HepG2 (cell line): ENCODE measurements around the gene SSBP2. TPM values are rescaled to one million over a fixed set of nuclear protein-coding genes. Genes with fewer than 3 reads are reported as not detected.

ENCODE experiments used
- ERF ChIP-seq: IDR thresholded peaks from 2 replicates; pipeline ENCODE4 v1.6.1; 2018; ENCODE audit warnings: missing biosample characterization, missing genetic modification reagents
- HNRNPLL ChIP-seq: fragments of 200-400 bp; formaldehyde crosslinking; IDR thresholded peaks from 2 replicates; pipeline ENCODE4 v1.6.1; 2017; ENCODE audit warnings: mild to moderate bottlenecking, low read depth, low read length; ENCODE audit not compliant: poor library complexity, severe bottlenecking
- MATR3 ChIP-seq: sonication (generic); formaldehyde crosslinking; IDR thresholded peaks from 2 replicates; pipeline ENCODE4 v1.4.0; 2020; ENCODE audit warnings: missing genetic modification reagents
- SAFB2 ChIP-seq: sonication (generic); formaldehyde crosslinking; IDR thresholded peaks from 2 replicates; pipeline ENCODE4 v1.5.1; 2020; ENCODE audit warnings: missing genetic modification reagents, low read depth, mild to moderate bottlenecking, borderline replicate concordance
- SMAD3 ChIP-seq: sonication (generic); formaldehyde crosslinking; IDR thresholded peaks from 2 replicates; pipeline ENCODE4 v1.4.0; 2020; ENCODE audit warnings: missing genetic modification reagents
- SRF ChIP-seq: IDR thresholded peaks from 2 replicates; pipeline ENCODE4 v1.6.1; 2011; ENCODE audit warnings: mild to moderate bottlenecking, low read depth, low read length, moderate library complexity
- ZBTB39 ChIP-seq: sonication (generic); formaldehyde crosslinking; IDR thresholded peaks from 2 replicates; pipeline ENCODE4 v1.5.0; 2020; ENCODE audit warnings: missing genetic modification reagents
- polyA plus RNA-seq, 8 experiments: library from polyadenylated mRNA; depleted of rRNA in 3 of 8; stranded (reverse) in 7 of 8; unstranded in 1 of 8; fragments of >200 nt; fragmentation: Illumina TruSeq in 4 of 8; extraction: Trizol in 4 of 8; gene quantifications; 2 replicates each; pipeline versions ENCODE4 v1.2.1 to v1.2.3, GENCODE V29; 2011 to 2016; ENCODE audit warnings: low read depth in 4 of 8, missing spikeins in 1 of 8, mixed read lengths in 1 of 8; ENCODE audit not compliant: insufficient read depth in 1 of 8
- total RNA-seq, 5 experiments: library from RNA; depleted of rRNA; stranded (reverse); fragments of >200 nt; fragmentation: Illumina TruSeq; extraction: Trizol; gene quantifications; 2 replicates each; pipeline ENCODE4 v1.2.3, GENCODE V29; 2016; ENCODE audit warnings: low read depth in 1 of 5
- TF ChIP-seq, protein P1 (sequence below): sonication (generic); formaldehyde crosslinking; IDR thresholded peaks from 2 replicates; pipeline ENCODE4 v1.5.0; 2020; ENCODE audit warnings: missing genetic modification reagents
- TF ChIP-seq, protein P2 (sequence below): sonication (generic); formaldehyde crosslinking; IDR thresholded peaks from 2 replicates; pipeline ENCODE4 v1.4.0; 2020; ENCODE audit warnings: missing genetic modification reagents
- TF ChIP-seq, protein P3 (sequence below): sonication (generic); formaldehyde crosslinking; IDR thresholded peaks from 2 replicates; pipeline ENCODE4 v1.4.0; 2020; ENCODE audit warnings: mild to moderate bottlenecking, missing genetic modification reagents

Gene SSBP2
- total and polyA plus RNA-seq, 2 of the 13 experiments (the other 11 are each of a cell fraction or from before 2014, with no cell fraction given), result 0.16 TPM; not detected in 1

DNA sequence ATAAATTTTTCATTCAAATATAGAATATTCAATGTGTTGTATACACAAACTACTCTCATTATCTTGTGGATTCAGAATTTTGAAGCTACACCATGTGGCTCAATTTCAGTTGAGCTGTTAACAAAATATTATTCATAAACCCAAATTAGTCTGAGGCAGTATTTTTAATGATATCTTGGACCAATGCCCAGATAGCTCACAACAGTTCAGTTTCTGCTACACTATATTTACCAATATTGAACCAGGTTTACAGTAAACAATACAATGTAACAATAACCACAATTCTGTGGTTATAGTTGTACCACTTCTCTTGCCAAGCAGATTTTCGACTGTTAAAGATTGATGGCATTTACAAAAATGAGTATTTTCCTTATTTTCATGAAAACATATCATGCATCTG lies 99.9 kb downstream of the SSBP2 start (continued):
- TF ChIP-seq ZBTB39 (CRISPR knock-in tag) (no peak), SMAD3 (CRISPR knock-in tag) (no peak), HNRNPLL (no peak), ERF (CRISPR knock-in tag) (no peak), SAFB2 (no peak), SRF (no peak), MATR3 (CRISPR knock-in tag) (no peak)
- TF ChIP-seq, protein P1, sequence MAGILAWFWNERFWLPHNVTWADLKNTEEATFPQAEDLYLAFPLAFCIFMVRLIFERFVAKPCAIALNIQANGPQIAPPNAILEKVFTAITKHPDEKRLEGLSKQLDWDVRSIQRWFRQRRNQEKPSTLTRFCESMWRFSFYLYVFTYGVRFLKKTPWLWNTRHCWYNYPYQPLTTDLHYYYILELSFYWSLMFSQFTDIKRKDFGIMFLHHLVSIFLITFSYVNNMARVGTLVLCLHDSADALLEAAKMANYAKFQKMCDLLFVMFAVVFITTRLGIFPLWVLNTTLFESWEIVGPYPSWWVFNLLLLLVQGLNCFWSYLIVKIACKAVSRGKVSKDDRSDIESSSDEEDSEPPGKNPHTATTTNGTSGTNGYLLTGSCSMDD (CRISPR knock-in tag), result no peak
- TF ChIP-seq, protein P2, sequence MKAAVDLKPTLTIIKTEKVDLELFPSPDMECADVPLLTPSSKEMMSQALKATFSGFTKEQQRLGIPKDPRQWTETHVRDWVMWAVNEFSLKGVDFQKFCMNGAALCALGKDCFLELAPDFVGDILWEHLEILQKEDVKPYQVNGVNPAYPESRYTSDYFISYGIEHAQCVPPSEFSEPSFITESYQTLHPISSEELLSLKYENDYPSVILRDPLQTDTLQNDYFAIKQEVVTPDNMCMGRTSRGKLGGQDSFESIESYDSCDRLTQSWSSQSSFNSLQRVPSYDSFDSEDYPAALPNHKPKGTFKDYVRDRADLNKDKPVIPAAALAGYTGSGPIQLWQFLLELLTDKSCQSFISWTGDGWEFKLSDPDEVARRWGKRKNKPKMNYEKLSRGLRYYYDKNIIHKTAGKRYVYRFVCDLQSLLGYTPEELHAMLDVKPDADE (CRISPR knock-in tag), result no peak
- TF ChIP-seq, protein P3, sequence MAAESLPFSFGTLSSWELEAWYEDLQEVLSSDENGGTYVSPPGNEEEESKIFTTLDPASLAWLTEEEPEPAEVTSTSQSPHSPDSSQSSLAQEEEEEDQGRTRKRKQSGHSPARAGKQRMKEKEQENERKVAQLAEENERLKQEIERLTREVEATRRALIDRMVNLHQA, result no peak
